ENCODE results near the gene SMARCAL1. TPM values are rescaled to one million over a fixed set of nuclear protein-coding genes. Genes with fewer than 3 reads are reported as not detected.

SMARCAL1 gene
- total and polyA plus RNA-seq, 2 experiments from 2014 or later, result 10.3 to 17.2 TPM

DNA sequence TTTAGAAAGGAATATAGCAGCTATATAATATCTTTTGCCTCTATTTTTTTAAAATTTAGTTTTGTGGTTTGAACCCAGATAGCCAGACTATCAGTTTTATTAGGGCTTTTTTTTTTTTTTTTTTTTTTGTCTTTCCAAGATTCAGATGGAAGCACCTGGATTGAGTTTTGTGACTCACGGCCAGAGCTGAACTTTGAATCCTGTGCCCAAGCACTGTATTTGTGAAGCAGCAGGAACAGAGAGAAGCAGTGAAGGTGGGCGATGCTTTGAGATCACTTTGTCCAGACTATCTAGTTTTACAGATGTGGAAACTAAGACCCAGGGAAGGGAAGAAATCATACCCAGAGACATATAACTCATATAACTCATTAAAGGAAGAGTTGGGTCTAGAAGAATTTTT lies 120.3 kb downstream of the SMARCAL1 start:
- Mint-ChIP-seq H3K4me1 (peaks cover 14% of the 10 kb centered on the region; the same call in 2 of the 3 replicates), H3K4me3 (no peak overlapping the region), H3K36me3 (ENCODE audit: low read depth) (no peaks in the 10 kb centered on the region), H3K27ac (no peak overlapping the region), H3K9me3 (no peaks in the 10 kb centered on the region), H3K27me3 (ENCODE audit: insufficient read depth, low read depth, poor library complexity) (peaks cover 2% of the 10 kb centered on the region)
- Histone ChIP-seq H3K36me3 (ENCODE audit: insufficient read depth) (no peaks in the 10 kb centered on the region), H2AFZ (no peak overlapping the region), H3K79me2 (replicated peaks; ENCODE audit: insufficient read depth) (no peaks in the 10 kb centered on the region), H3K4me2 (no peak overlapping the region), H3F3A (replicated peaks; ENCODE audit: low read depth) (0 out of 2 replicates have a peak, but pooled peaks cover 4% of the 10 kb centered on the region), H4K20me1 (replicated peaks; ENCODE audit: insufficient read depth) (no peaks in the 10 kb centered on the region), H3K27me3 (ENCODE audit: insufficient read depth) (no peaks in the 10 kb centered on the region), H3K4me3 (no peak overlapping the region), H3K4me1 (ENCODE audit: insufficient read depth) (no peaks in the 10 kb centered on the region), H3K9me2 (ENCODE audit: insufficient read depth) (no peaks in the 10 kb centered on the region), H3K27ac (ENCODE audit: low read depth) (no peak overlapping the region)
- TF ChIP-seq ZNF114 (CRISPR knock-in tag; IDR thresholded peaks at IDR 0.05), result no peak
- no peak for TF ChIP-seq CREB1 (CRISPR knock-in tag; IDR thresholded peaks at IDR 0.05; ENCODE audit: low read depth)
- TF ChIP-seq, protein P1, sequence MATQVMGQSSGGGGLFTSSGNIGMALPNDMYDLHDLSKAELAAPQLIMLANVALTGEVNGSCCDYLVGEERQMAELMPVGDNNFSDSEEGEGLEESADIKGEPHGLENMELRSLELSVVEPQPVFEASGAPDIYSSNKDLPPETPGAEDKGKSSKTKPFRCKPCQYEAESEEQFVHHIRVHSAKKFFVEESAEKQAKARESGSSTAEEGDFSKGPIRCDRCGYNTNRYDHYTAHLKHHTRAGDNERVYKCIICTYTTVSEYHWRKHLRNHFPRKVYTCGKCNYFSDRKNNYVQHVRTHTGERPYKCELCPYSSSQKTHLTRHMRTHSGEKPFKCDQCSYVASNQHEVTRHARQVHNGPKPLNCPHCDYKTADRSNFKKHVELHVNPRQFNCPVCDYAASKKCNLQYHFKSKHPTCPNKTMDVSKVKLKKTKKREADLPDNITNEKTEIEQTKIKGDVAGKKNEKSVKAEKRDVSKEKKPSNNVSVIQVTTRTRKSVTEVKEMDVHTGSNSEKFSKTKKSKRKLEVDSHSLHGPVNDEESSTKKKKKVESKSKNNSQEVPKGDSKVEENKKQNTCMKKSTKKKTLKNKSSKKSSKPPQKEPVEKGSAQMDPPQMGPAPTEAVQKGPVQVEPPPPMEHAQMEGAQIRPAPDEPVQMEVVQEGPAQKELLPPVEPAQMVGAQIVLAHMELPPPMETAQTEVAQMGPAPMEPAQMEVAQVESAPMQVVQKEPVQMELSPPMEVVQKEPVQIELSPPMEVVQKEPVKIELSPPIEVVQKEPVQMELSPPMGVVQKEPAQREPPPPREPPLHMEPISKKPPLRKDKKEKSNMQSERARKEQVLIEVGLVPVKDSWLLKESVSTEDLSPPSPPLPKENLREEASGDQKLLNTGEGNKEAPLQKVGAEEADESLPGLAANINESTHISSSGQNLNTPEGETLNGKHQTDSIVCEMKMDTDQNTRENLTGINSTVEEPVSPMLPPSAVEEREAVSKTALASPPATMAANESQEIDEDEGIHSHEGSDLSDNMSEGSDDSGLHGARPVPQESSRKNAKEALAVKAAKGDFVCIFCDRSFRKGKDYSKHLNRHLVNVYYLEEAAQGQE (IDR thresholded peaks at IDR 0.05; ENCODE audit: unreplicated experiment), result no peak
- TF ChIP-seq, protein P2, sequence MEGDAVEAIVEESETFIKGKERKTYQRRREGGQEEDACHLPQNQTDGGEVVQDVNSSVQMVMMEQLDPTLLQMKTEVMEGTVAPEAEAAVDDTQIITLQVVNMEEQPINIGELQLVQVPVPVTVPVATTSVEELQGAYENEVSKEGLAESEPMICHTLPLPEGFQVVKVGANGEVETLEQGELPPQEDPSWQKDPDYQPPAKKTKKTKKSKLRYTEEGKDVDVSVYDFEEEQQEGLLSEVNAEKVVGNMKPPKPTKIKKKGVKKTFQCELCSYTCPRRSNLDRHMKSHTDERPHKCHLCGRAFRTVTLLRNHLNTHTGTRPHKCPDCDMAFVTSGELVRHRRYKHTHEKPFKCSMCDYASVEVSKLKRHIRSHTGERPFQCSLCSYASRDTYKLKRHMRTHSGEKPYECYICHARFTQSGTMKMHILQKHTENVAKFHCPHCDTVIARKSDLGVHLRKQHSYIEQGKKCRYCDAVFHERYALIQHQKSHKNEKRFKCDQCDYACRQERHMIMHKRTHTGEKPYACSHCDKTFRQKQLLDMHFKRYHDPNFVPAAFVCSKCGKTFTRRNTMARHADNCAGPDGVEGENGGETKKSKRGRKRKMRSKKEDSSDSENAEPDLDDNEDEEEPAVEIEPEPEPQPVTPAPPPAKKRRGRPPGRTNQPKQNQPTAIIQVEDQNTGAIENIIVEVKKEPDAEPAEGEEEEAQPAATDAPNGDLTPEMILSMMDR (conservative IDR thresholded peaks at IDR 0.05; ENCODE audit: low read depth in 2 of 2), result no peak
- TF ChIP-seq EZH2 (IDR thresholded peaks at IDR 0.05; ENCODE audit: low read depth, unreplicated experiment), result no peak
- TF ChIP-seq, protein P3, sequence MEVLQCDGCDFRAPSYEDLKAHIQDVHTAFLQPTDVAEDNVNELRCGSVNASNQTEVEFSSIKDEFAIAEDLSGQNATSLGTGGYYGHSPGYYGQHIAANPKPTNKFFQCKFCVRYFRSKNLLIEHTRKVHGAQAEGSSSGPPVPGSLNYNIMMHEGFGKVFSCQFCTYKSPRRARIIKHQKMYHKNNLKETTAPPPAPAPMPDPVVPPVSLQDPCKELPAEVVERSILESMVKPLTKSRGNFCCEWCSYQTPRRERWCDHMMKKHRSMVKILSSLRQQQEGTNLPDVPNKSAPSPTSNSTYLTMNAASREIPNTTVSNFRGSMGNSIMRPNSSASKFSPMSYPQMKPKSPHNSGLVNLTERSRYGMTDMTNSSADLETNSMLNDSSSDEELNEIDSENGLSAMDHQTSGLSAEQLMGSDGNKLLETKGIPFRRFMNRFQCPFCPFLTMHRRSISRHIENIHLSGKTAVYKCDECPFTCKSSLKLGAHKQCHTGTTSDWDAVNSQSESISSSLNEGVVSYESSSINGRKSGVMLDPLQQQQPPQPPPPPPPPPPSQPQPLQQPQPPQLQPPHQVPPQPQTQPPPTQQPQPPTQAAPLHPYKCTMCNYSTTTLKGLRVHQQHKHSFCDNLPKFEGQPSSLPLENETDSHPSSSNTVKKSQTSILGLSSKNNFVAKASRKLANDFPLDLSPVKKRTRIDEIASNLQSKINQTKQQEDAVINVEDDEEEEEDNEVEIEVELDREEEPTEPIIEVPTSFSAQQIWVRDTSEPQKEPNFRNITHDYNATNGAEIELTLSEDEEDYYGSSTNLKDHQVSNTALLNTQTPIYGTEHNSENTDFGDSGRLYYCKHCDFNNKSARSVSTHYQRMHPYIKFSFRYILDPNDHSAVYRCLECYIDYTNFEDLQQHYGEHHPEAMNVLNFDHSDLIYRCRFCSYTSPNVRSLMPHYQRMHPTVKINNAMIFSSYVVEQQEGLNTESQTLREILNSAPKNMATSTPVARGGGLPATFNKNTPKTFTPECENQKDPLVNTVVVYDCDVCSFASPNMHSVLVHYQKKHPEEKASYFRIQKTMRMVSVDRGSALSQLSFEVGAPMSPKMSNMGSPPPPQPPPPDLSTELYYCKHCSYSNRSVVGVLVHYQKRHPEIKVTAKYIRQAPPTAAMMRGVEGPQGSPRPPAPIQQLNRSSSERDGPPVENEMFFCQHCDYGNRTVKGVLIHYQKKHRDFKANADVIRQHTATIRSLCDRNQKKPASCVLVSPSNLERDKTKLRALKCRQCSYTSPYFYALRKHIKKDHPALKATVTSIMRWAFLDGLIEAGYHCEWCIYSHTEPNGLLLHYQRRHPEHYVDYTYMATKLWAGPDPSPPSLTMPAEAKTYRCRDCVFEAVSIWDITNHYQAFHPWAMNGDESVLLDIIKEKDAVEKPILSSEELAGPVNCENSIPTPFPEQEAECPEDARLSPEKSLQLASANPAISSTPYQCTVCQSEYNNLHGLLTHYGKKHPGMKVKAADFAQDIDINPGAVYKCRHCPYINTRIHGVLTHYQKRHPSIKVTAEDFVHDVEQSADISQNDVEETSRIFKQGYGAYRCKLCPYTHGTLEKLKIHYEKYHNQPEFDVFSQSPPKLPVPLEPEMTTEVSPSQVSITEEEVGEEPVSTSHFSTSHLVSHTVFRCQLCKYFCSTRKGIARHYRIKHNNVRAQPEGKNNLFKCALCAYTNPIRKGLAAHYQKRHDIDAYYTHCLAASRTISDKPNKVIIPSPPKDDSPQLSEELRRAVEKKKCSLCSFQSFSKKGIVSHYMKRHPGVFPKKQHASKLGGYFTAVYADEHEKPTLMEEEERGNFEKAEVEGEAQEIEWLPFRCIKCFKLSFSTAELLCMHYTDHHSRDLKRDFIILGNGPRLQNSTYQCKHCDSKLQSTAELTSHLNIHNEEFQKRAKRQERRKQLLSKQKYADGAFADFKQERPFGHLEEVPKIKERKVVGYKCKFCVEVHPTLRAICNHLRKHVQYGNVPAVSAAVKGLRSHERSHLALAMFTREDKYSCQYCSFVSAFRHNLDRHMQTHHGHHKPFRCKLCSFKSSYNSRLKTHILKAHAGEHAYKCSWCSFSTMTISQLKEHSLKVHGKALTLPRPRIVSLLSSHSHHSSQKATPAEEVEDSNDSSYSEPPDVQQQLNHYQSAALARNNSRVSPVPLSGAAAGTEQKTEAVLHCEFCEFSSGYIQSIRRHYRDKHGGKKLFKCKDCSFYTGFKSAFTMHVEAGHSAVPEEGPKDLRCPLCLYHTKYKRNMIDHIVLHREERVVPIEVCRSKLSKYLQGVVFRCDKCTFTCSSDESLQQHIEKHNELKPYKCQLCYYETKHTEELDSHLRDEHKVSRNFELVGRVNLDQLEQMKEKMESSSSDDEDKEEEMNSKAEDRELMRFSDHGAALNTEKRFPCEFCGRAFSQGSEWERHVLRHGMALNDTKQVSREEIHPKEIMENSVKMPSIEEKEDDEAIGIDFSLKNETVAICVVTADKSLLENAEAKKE (CRISPR knock-in tag; IDR thresholded peaks at IDR 0.05), result no peak
- TF ChIP-seq ZNF331 (CRISPR knock-in tag; IDR thresholded peaks at IDR 0.05; ENCODE audit: low read depth), result no peak
- TF ChIP-seq, protein P4, sequence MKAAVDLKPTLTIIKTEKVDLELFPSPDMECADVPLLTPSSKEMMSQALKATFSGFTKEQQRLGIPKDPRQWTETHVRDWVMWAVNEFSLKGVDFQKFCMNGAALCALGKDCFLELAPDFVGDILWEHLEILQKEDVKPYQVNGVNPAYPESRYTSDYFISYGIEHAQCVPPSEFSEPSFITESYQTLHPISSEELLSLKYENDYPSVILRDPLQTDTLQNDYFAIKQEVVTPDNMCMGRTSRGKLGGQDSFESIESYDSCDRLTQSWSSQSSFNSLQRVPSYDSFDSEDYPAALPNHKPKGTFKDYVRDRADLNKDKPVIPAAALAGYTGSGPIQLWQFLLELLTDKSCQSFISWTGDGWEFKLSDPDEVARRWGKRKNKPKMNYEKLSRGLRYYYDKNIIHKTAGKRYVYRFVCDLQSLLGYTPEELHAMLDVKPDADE (IDR thresholded peaks at IDR 0.05), result no peak
- no peak for TF ChIP-seq EZH2phosphoT487 (IDR thresholded peaks at IDR 0.05; ENCODE audit: unreplicated experiment)
- no peak for TF ChIP-seq JUNB (IDR thresholded peaks at IDR 0.05; ENCODE audit: unreplicated experiment)
- no peak for TF ChIP-seq NANOG (IDR thresholded peaks at IDR 0.05; ENCODE audit: borderline replicate concordance)
- no peak for TF ChIP-seq POLR2AphosphoS5 (IDR thresholded peaks at IDR 0.05; ENCODE audit: low read depth)
- DNase-seq (ENCODE audit: low spot score) (no peak), ATAC-seq (no peak)

All from GM23338 (cell line).